ENCODE measurements around the gene TLE5. TPM values are rescaled to one million over a fixed set of nuclear protein-coding genes. Genes with fewer than 3 reads are reported as not detected.

TLE5 gene
- total RNA-seq, 2 experiments from 2014 or later: 722 to 793 TPM

DNA sequence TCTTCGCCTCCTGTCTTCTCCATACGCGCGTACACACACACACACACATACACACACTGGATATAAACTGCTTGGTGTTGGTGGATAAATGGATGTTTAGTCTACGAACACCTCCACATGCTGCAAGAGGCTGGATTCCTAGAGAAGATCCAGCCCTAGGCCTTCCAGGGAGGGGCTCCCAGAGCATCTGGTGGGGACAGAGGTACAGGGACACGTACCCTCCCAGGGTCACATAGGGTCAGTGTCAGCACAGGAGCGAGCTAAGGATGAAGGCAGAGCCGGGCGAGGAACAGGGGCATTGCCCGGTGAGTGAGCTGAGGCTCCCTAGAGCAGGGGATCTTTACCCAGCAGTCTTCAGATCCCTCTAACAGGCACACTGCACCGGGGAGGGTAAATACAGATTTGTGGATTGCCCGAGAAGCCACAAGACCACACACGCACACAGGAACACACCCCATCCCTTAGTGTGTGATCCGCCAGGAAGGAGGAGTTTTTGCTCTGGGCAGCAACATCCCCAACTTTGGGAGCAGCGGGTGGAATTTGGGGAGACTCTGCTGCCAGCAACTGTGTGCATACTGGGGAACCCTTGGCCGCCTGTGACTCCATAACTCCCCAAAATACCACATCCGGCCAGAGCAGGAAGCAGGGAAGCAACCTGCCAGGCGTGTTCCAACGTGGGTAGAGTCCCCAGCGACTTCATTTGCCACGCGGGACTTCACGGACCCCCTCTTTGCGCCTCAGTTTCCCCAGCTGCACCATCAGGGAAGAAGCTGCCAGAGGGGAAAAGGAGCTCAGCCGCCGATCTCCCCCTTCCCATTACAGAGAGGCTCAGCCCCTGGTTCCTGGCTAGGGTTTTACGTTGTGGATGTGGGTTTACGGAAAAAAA lies 27.4 kb downstream of the TLE5 start:
- H3K4me3 ChIP-seq (ENCODE audit: low read length): peak overlapping the region; percentile 70
- TF ChIP-seq, protein P1, sequence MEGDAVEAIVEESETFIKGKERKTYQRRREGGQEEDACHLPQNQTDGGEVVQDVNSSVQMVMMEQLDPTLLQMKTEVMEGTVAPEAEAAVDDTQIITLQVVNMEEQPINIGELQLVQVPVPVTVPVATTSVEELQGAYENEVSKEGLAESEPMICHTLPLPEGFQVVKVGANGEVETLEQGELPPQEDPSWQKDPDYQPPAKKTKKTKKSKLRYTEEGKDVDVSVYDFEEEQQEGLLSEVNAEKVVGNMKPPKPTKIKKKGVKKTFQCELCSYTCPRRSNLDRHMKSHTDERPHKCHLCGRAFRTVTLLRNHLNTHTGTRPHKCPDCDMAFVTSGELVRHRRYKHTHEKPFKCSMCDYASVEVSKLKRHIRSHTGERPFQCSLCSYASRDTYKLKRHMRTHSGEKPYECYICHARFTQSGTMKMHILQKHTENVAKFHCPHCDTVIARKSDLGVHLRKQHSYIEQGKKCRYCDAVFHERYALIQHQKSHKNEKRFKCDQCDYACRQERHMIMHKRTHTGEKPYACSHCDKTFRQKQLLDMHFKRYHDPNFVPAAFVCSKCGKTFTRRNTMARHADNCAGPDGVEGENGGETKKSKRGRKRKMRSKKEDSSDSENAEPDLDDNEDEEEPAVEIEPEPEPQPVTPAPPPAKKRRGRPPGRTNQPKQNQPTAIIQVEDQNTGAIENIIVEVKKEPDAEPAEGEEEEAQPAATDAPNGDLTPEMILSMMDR (IDR thresholded peaks at IDR 0.05): no peak
- Mint-ChIP-seq H3K27me3 (no peaks in the 10 kb centered on the region), H3K4me1 (ENCODE audit: low read depth) (peaks cover 39% of the 10 kb centered on the region), H3K4me3 (peak overlapping the region; percentile 89), H3K9me3 (no peaks in the 10 kb centered on the region), H3K36me3 (ENCODE audit: low read depth) (peaks cover 6% of the 10 kb centered on the region), H3K27ac (peak overlapping the region; percentile 92)
- ATAC-seq (ENCODE audit: poor library complexity) (peak; percentile 39), DNase-seq (peak in 6 of 14 experiments; percentile 27 to 76 (median 60))
- intact Hi-C loops (cut with DNase I, micrococcal nuclease): loop anchor here (1.0 to 10.0 kb wide), 4 partner anchors 12 to 60 kb away; partner anchors contain the start of gene TLE6 (in 2 of the 2)
- H3K9me3 ChIP-seq (ENCODE audit: control insufficient read depth in 1 of 2, insufficient read depth in 1 of 2, low read length in 2 of 2): no peaks in the 10 kb centered on the region
- no peaks in the 10 kb centered on the region for H3K27me3 ChIP-seq (ENCODE audit: control insufficient read depth in 1 of 2, insufficient read depth in 2 of 2, low read length in 2 of 2)
- H3K36me3 ChIP-seq (ENCODE audit: insufficient read depth, low read length): no peaks in the 10 kb centered on the region
- POLR2A ChIA-PET: interaction anchor here (0.6 to 6.9 kb wide), 17 partner anchors 8 to 1140 kb away, joined by 3 to 225 read pairs (median 5); partner anchors contain the start of genes GADD45B, NCLN, TLE5 and TLE6
- peak overlapping the region; percentile 18 to 60 for H3K27ac ChIP-seq (ENCODE audit: low read depth in 1 of 2, low read length in 2 of 2)
- CTCF ChIA-PET: interaction anchor here (1.8 to 2.6 kb wide), 4 partner anchors 26 to 84 kb away, joined by 6 to 14 read pairs (median 10); no protein-coding TSS in a partner anchor
- peaks cover 29% of the 10 kb centered on the region for H3K4me1 ChIP-seq (ENCODE audit: insufficient read depth, low read length)

DNA sequence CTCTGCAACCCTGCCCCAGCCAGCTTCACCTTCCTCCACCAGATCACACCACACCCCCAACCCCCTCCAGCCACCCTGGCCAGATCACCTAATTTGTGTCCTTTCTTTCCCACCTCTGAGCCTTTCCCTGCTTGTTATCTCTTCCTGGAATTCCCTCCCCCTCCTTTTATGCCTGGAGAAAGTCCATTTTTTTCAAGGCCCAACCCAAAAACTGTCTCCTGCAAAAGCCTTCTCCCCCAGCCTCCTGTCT lies 28.0 kb downstream of the TLE5 start:
- TF ChIP-seq, protein P1 (IDR thresholded peaks at IDR 0.05): no peak
- ChIA-PET POLR2A (interaction anchor here (2.8 to 6.9 kb wide), 3 partner anchors 10 to 26 kb away, joined by 15 to 225 read pairs (median 140); partner anchors contain the start of gene TLE5), CTCF (no interaction called here)

GRCh38 chr19:3033595-3034405 lies 28.5 kb downstream of the TLE5 start:
- intact Hi-C loops (cut with DNase I, micrococcal nuclease): loop anchor here in 1 of 2 experiments (10.0 kb wide), 1 partner anchor 59 kb away; the partner anchor contains the start of gene TLE6
- no peak overlapping the region for H3K27ac Mint-ChIP-seq
- H3K4me1 ChIP-seq (ENCODE audit: insufficient read depth, low read length): peaks cover 36% of the 10 kb centered on the region
- H3K4me3 Mint-ChIP-seq: peak overlapping the region; percentile 89
- H3K36me3 ChIP-seq (ENCODE audit: insufficient read depth, low read length): no peaks in the 10 kb centered on the region
- no peaks in the 10 kb centered on the region for H3K9me3 Mint-ChIP-seq
- DNase-seq: no peak
- peaks cover 35% of the 10 kb centered on the region for H3K4me1 Mint-ChIP-seq (ENCODE audit: low read depth)
- H3K4me3 ChIP-seq (ENCODE audit: low read length): no peak overlapping the region
- no peak overlapping the region for H3K27ac ChIP-seq (ENCODE audit: low read depth in 1 of 2, low read length in 2 of 2)
- ChIA-PET POLR2A (interaction anchor here (6.6 to 6.9 kb wide), 2 partner anchors 17 to 26 kb away, joined by 140 to 225 read pairs; partner anchors contain the start of gene TLE5), CTCF (no interaction called here)
- H3K36me3 Mint-ChIP-seq (ENCODE audit: low read depth): peaks cover 6% of the 10 kb centered on the region
- ATAC-seq (ENCODE audit: poor library complexity): no peak
- no peaks in the 10 kb centered on the region for H3K27me3 Mint-ChIP-seq
- no peaks in the 10 kb centered on the region for H3K27me3 ChIP-seq (ENCODE audit: control insufficient read depth in 1 of 2, insufficient read depth in 2 of 2, low read length in 2 of 2)
- TF ChIP-seq, protein P1 (IDR thresholded peaks at IDR 0.05): no peak
- no peaks in the 10 kb centered on the region for H3K9me3 ChIP-seq (ENCODE audit: control insufficient read depth in 1 of 2, insufficient read depth in 1 of 2, low read length in 2 of 2)

More for the DNA sequence above, 28.0 kb downstream of the TLE5 start:
- Mint-ChIP-seq H3K27ac (peak overlapping the region; percentile 92), H3K4me3 (peak overlapping the region; percentile 89), H3K9me3 (no peaks in the 10 kb centered on the region), H3K36me3 (ENCODE audit: low read depth) (peaks cover 6% of the 10 kb centered on the region), H3K4me1 (ENCODE audit: low read depth) (peaks cover 39% of the 10 kb centered on the region), H3K27me3 (no peaks in the 10 kb centered on the region)
- Histone ChIP-seq H3K9me3 (ENCODE audit: control insufficient read depth in 1 of 2, insufficient read depth in 1 of 2, low read length in 2 of 2) (no peaks in the 10 kb centered on the region), H3K27ac (ENCODE audit: low read depth in 1 of 2, low read length in 2 of 2) (no peak overlapping the region), H3K27me3 (ENCODE audit: control insufficient read depth in 1 of 2, insufficient read depth in 2 of 2, low read length in 2 of 2) (no peaks in the 10 kb centered on the region), H3K4me3 (ENCODE audit: low read length) (no peak overlapping the region), H3K4me1 (ENCODE audit: insufficient read depth, low read length) (peaks cover 35% of the 10 kb centered on the region), H3K36me3 (ENCODE audit: insufficient read depth, low read length) (no peaks in the 10 kb centered on the region)
- intact Hi-C loops (cut with DNase I, micrococcal nuclease): loop anchor here in 1 of 2 experiments (10.0 kb wide), 1 partner anchor 60 kb away; the partner anchor contains the start of gene TLE6
- ATAC-seq (ENCODE audit: poor library complexity) (no peak), DNase-seq (no peak)
